GM12865 (cell line): ENCODE measurements around the gene JARID2.

Experiments
- DNase-seq: peaks from one replicate; pipeline ENCODE4 v3.0.0; 2010; ENCODE audit warnings: low read depth
- H3K4me3 ChIP-seq: 2 replicates; pipeline ENCODE4 v1.5.1; 2011; ENCODE audit warnings: mild to moderate bottlenecking, low read depth, low read length, control low read depth
- CTCF ChIP-seq: IDR thresholded peaks from 2 replicates; pipeline ENCODE4 v1.5.1; 2011; ENCODE audit warnings: low read length, control low read depth, low read depth, inconsistent platforms; ENCODE audit not compliant: insufficient read depth; ENCODE audit errors: missing control alignments

Gene JARID2

GRCh38 chr6:15512126-15512525, 266.3 kb downstream of the JARID2 start:
- no peak for DNase-seq
- TF ChIP-seq CTCF, result no peak

GRCh38 chr6:15512721-15513120, 266.9 kb downstream of the JARID2 start:
- H3K4me3 ChIP-seq, result no peak overlapping the region
- DNase-seq, result no peak
- no peak for TF ChIP-seq CTCF

More at GRCh38 chr6:15512126-15512525, 266.3 kb downstream of the JARID2 start:
- H3K4me3 ChIP-seq, result no peak overlapping the region

GRCh38 chr6:15513131-15513771, 267.4 kb downstream of the JARID2 start:
- TF ChIP-seq CTCF, result no peak

GRCh38 chr6:15513801-15514711, 268.2 kb downstream of the JARID2 start:
- no peak for TF ChIP-seq CTCF
- H3K4me3 ChIP-seq, result no peak overlapping the region
- no peak for DNase-seq

More at GRCh38 chr6:15513131-15513771, 267.4 kb downstream of the JARID2 start:
- H3K4me3 ChIP-seq, result no peak overlapping the region
- DNase-seq, result no peak

GRCh38 chr6:15515226-15515625, 269.4 kb downstream of the JARID2 start:
- no peak for DNase-seq
- TF ChIP-seq CTCF, result no peak
- no peak overlapping the region for H3K4me3 ChIP-seq

GRCh38 chr6:15515660-15516375, 269.9 kb downstream of the JARID2 start:
- no peak overlapping the region for H3K4me3 ChIP-seq
- no peak for TF ChIP-seq CTCF
- no peak for DNase-seq
